HG03378 (cell line): ENCODE measurements around the gene TBX21.

Source experiments
- ATAC-seq: cut with Tn5 transposase; IDR thresholded peaks from one replicate; pipeline ENCODE4 v1.9.1; 2021; ENCODE audit warnings: mild to moderate bottlenecking, moderate library complexity; ENCODE audit not compliant: unreplicated experiment

Gene TBX21

DNA sequence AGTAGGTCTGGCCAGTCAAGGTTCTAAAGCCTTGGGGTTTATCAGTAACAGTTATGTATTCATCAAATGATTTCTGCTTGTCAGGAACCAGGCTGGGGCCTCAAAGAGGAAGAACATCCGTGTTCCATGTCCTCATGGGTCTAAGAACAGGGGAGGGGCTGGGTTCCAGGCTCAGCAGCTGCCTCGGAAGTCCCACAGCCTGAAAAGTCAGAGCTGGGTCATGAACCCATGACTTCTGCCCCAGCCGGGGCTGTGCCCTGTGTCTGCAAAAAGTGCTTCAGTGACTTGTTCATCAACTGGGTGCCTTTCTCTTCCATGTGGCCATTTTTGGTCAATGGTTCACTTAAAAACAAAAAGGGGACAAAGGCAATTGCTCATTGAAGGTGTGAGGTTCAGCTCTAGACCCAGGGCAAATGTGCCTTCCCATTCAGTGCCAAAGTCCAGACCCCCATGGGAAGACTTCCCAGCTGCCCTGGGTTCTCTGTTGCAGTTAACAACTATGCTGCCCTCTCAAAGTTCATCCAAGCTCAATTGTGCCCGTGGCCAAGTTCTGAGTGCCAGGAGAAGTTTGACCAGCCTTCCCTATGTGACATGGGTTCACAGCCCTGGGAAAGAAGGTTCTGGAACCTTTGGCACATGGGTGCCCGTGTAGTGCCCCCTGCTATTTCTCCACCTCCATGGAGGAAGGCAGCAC is 20.6 kb upstream of the TBX21 start:
- ATAC-seq, result no peak

DNA sequence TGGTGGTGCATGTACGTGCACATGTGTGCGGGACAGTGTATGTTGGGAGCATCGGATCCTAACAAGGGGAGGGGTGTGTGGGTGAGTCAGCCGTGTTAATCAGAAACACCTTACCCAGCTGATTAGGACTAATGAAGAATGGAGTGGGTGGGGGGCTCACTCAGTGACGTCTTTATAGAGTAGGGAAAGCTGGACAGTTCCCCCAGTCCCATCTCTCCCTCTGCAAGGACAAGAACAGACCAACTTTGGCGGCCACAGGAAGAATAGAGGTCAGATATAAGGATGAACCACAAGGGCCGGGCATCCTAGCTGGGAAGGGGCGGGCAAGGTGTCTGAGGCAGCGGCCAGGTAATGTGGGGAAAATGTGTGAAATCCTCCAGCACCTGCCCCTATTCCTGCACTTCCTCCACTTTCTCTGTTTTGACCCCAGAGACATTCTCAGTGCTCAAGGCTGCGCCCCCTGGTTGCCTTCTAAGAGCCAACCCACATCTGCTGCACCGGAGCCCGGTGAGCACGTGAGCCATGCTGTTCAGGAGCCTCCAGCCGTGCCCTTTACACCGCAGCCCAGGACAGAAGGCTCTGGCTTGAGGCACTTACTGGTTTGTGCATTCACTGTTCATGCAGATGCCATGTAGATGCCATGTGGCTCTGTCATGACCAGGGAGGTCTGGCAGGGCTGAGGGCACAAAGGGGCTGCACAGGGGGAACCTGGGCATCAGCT is 18.9 kb upstream of the TBX21 start:
- ATAC-seq, result no peak

GRCh38 chr17:47714773-47715396 is 18.2 kb upstream of the TBX21 start:
- no peak for ATAC-seq

DNA sequence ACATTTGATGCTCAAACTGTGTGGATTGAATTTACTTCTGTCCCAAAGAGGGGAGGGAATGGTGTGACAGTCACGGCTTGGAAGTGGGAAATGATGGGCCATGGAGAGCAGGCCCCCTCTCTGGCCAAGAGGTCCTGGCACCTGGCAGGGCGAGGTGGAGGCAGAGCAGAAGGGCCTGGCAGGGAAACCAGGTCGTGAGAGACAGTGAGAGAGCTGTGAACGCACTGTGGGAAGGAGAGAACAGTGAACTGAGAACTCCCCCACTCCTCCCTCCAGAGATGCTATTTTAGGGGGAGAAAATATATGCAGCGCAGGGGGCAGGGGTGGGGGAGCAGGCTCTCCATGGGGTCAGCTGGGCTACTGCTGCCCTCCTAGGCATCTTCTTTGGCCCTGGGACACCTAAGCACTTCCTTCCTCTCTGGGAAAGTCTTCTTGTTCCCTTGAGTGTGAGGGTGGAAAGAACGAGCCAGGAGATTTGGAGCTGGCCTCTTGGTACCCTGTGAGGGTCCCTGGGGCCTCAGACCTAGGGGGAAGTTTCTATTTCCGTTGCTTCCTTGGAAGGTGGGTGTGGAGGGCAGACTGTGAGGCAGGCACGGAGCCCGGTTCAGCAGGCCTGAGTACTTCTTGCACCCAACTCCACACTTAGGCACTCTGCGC is 17.2 kb upstream of the TBX21 start:
- no peak for ATAC-seq

GRCh38 chr17:47716375-47716774 is 16.7 kb upstream of the TBX21 start:
- no peak for ATAC-seq

GRCh38 chr17:47717261-47717697 is 15.8 kb upstream of the TBX21 start:
- no peak for ATAC-seq

GRCh38 chr17:47717979-47718621 is 14.9 kb upstream of the TBX21 start:
- no peak for ATAC-seq

GRCh38 chr17:47718634-47719405 is 14.2 kb upstream of the TBX21 start:
- no peak for ATAC-seq

GRCh38 chr17:47719411-47720152 is 13.5 kb upstream of the TBX21 start:
- no peak for ATAC-seq

- ATAC-seq, result no peak
These were observed 12.8 kb upstream of the TBX21 start for GRCh38 chr17:47720196-47720595.

- ATAC-seq, result no peak
These were observed 12.1 kb upstream of the TBX21 start for GRCh38 chr17:47720754-47721533.

DNA sequence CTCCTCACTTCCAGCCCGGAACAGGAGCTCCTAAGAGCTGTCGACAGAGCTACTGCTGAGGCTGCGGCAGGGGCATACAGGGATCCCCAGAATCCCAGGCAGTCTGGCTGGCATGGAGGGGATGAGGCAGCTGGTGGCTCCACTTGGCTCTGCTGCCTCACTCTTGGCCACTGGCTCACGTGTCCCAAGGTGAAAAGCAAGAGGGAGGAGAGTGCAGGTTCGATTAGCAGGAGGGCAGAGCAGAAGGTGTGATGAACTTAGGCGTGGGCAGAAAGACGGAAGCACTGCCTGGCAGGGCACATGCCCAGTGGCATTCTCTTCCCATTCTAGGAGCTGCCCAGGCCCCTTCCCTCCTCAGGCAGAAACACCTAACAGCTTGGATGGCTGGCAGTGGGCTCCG is 11.3 kb upstream of the TBX21 start:
- ATAC-seq, result no peak

- no peak for ATAC-seq
These were observed 8.3 kb upstream of the TBX21 start for GRCh38 chr17:47724705-47725104.

DNA sequence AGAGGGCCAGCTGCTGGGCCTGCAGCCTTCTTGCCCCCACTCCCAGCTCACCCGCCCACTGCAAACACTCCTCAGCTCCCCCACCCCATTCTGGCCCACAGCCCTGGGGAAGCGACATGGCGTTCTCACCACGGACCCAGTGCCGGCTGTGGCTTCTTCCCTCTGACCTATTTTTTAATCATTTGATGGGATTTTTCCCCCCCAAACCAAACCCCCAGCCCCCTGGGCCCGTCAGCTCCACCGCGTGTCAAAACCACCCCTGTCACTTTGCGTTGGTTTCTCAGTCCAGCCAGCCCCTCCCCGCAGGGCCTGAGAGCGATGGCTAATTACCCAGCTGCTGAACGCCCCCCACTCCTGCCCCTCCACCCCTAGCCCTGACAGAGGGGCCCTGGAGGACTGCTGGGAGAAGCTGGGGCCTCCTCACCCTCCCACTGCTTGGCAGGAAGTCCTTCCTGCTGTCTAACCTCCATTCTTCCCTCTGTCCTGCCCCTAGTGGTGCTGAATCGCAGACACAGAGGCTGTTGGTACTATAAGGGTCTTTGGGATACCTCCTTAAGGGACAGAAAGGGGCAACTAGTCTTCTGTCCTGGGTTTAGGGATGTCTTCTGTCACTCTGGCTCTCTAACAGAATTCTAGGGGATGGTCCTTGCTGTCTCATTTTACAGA is 7.5 kb upstream of the TBX21 start:
- no peak for ATAC-seq

GRCh38 chr17:47726796-47727703 is 6.0 kb upstream of the TBX21 start:
- no peak for ATAC-seq

DNA sequence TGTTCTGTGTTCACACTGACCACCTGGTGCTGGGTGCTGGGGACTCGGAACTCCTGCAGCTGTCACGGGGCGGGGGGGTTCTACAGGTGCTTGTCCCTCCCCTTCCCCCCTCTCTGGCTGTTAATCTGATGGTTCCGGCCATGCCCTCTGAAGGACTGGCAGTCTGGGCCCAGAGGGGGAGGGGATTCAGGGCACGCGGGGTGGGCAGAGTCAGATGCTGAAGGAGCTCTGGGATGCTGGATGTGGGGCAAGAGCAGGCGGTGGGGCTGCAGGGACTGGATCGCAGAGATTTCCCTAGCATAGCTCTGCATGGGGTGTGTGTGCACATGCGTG is 5.4 kb upstream of the TBX21 start:
- ATAC-seq, result no peak

- no peak for ATAC-seq
These were observed 4.7 kb upstream of the TBX21 start for GRCh38 chr17:47728214-47728877.
